Ascending aorta (tissue), 2 donors: ENCODE measurements around the gene KCNH2. TPM values are rescaled to one million over a fixed set of nuclear protein-coding genes. Genes with fewer than 3 reads are reported as not detected.

Experiments
- DNase-seq, 2 donors: peaks; one replicate each; pipeline ENCODE4 v3.0.0-alpha.2; 2019; ENCODE audit warnings: low spot score in 2 of 2
- H3K27ac ChIP-seq, 2 donors: fragments of 200-600 bp; sonication (generic); one replicate each; pipeline ENCODE4 v1.5.1; 2016 to 2017; ENCODE audit warnings: mild to moderate bottlenecking in 1 of 2
- H3K27me3 ChIP-seq: fragments of 200-600 bp; sonication (generic); one replicate; pipeline ENCODE4 v1.5.1; 2017
- H3K36me3 ChIP-seq, 2 donors: fragments of 200-600 bp; sonication (generic); one replicate each; pipeline ENCODE4 v1.5.1; 2016
- H3K4me1 ChIP-seq, 2 donors: fragments of 200-600 bp; sonication (generic); one replicate each; pipeline ENCODE4 v1.5.1; 2016 to 2017; ENCODE audit warnings: mild to moderate bottlenecking in 1 of 2
- H3K4me3 ChIP-seq, 2 donors: fragments of 200-600 bp; sonication (generic); one replicate each; pipeline ENCODE4 v1.5.1; 2016 to 2017; ENCODE audit warnings: mild to moderate bottlenecking in 1 of 2
- H3K9me3 ChIP-seq, 2 donors: fragments of 200-600 bp; sonication (generic); one replicate each; pipeline ENCODE4 v1.5.1; 2016
- intact Hi-C: fragments of 100-400 bp; cut with DNase I; formaldehyde crosslinking; loops from one replicate; pipeline ENCODE4 v1.15.1; 2023
- total RNA-seq: library from RNA; depleted of rRNA; stranded (reverse); fragments of >200 nt; gene quantifications from one replicate; pipeline ENCODE4 v1.1.0, GENCODE V29; 2016
- TF ChIP-seq, protein P1 (sequence below), 3 experiments: fragments of 200-600 bp in 2 of 3; fragments of 450-650 bp in 1 of 3; sonication (generic) in 2 of 3; IDR thresholded peaks; one replicate each; pipeline ENCODE4 v1.5.1; 2016 to 2019; ENCODE audit warnings: antibody characterized with exemption in 3 of 3, mild to moderate bottlenecking in 1 of 3, moderate library complexity in 1 of 3

Gene KCNH2
- total RNA-seq, 1 donor from 2014 or later, result not detected

DNA sequence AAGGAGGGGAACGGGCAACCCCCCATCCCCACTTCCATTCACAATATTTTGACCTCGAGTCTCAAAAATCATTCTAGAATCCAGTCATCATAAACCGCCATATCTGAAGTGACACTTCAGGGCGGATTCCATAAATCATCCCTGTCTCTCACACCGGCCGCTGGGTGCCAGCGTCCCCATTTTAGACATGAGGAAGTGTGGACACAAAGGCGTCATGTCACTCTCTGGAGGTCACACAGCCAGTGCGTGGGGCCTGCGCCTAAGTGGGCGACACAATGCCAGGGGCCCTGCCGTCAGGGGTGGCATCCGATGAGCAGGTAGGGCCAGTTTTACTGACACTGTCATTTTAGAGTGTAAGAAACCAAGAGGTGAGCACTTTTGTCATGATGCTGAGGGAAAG lies 19.5 kb downstream of the KCNH2 start:
- DNase-seq, result no peak
- intact Hi-C loops, result no loop called here
- no peak overlapping the region for H3K27ac ChIP-seq
- no peaks in the 10 kb centered on the region for H3K36me3 ChIP-seq
- H3K27me3 ChIP-seq, result no peaks in the 10 kb centered on the region
- peaks cover 3 to 7% of the 10 kb centered on the region in 2 donors for H3K4me1 ChIP-seq
- H3K9me3 ChIP-seq, result no peaks in the 10 kb centered on the region
- TF ChIP-seq, protein P1, sequence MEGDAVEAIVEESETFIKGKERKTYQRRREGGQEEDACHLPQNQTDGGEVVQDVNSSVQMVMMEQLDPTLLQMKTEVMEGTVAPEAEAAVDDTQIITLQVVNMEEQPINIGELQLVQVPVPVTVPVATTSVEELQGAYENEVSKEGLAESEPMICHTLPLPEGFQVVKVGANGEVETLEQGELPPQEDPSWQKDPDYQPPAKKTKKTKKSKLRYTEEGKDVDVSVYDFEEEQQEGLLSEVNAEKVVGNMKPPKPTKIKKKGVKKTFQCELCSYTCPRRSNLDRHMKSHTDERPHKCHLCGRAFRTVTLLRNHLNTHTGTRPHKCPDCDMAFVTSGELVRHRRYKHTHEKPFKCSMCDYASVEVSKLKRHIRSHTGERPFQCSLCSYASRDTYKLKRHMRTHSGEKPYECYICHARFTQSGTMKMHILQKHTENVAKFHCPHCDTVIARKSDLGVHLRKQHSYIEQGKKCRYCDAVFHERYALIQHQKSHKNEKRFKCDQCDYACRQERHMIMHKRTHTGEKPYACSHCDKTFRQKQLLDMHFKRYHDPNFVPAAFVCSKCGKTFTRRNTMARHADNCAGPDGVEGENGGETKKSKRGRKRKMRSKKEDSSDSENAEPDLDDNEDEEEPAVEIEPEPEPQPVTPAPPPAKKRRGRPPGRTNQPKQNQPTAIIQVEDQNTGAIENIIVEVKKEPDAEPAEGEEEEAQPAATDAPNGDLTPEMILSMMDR (IDR thresholded peaks at IDR 0.05), result no peak
- H3K4me3 ChIP-seq, result no peak overlapping the region

DNA sequence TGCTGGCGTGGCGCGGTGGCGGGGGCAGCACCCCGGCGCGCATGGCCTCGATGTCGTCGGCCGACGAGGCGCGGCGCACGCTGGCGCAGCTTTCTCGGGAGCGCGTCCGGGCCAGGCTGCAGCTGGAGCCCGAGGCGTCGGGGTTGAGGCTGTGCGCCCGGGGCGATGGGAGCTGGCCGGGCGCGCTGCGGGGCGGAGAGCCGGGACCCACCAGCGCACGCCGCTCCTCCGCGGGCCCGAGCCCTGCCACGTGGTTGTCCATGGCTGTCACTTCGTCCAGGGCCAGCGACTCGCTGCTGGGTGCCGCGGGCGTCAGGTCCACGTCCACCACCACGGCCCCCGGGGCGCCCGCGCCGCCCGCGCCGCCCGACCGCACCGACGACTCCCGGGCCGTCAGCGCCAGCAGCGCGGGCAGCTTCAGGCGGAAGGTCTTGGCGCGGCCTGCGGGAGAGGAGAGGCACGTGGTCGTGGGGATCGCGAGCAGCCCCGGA lies 20.0 kb downstream of the KCNH2 start:
- H3K9me3 ChIP-seq, result no peaks in the 10 kb centered on the region
- no peak for DNase-seq
- H3K27me3 ChIP-seq, result no peaks in the 10 kb centered on the region
- TF ChIP-seq, protein P1 (IDR thresholded peaks at IDR 0.05), result no peak
- H3K27ac ChIP-seq, result no peak overlapping the region
- H3K4me1 ChIP-seq, result peaks cover 3 to 7% of the 10 kb centered on the region in 2 donors
- H3K4me3 ChIP-seq, result no peak overlapping the region
- intact Hi-C loops, result no loop called here
- no peaks in the 10 kb centered on the region for H3K36me3 ChIP-seq

DNA sequence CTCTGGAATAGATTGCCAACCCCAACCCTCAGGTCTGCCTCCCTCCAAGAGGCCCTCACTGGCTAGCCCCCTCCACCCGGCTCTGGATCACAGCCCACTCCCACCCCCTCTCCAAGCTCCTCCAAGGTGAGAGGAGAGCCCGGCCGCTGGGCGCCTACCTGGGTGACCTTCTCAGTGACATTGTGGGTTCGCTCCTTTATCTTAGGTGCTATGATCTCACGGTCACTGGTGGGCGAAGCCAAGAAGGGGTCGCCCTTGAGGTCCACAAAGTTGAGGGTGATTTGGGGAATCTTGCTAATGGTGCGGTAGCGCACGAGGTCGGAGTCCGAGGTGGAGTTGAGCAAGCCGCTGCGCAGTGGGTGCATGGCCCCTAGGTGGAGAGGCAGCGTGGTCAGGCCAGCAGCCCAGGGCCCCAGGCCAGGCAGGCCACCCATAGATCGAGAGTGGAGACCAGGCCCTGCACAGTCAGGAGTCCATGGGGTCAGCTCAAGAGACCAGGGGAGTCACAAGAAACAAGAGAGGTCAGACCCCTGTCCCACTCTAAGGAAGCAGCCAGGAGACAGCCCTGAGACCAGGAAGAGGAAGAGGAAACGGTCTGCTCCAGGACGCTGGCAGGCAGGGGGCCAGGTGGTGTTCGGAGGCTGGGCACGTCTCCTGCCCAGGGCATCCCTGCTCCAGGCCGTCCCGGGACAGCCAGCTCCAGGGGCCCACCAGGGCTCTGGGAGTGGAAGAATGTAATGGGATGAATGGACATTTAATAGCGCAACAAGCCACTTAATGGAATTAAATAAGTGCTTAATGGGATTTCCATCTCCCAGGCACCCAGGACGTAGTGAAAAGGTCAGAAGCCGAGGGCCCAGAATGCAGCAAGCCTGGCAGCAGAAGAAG lies 20.7 kb downstream of the KCNH2 start:
- Histone ChIP-seq H3K4me1 (peaks cover 3 to 7% of the 10 kb centered on the region in 2 donors), H3K4me3 (no peak overlapping the region), H3K9me3 (no peaks in the 10 kb centered on the region), H3K27me3 (no peaks in the 10 kb centered on the region), H3K27ac (no peak overlapping the region), H3K36me3 (no peaks in the 10 kb centered on the region)
- intact Hi-C loops, result no loop called here
- TF ChIP-seq, protein P1 (IDR thresholded peaks at IDR 0.05), result no peak
- DNase-seq, result no peak

DNA sequence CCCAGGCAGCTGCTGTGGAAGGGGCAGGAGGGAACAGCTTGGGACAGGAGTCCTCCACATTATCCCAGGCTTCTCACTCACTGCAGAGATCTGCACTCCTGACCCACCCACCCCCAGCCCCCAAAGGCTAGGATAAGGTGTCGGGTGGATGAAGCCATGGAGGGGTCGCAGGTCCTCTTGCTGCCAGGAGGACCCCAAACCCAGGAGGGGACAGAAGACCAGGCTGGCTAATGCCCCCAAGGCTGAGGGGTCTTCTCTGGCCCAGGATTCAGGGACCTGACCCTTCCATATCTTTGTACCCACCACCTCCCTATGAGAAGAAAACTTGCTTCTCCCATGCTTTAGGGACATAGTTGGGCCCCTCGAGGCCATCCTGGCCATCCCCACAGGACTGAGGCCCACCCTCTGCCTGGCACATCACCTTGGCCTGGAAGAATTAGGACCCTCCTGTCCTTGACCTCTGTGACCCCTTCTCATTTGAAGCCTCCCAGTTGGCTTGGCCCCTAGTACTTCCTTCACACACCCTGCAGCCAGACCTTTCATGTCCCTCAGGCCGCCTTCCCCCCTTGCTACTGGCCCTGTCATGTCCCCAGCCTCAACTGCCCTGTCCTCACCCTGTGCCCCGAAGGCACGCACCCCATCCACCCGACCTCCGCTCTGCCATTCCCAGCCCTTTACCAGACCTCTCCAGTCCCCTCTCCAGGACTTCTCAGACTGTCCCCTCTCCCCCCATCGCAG lies 21.6 kb downstream of the KCNH2 start:
- intact Hi-C loops, result no loop called here
- H3K4me3 ChIP-seq, result no peak overlapping the region
- peaks cover 3 to 7% of the 10 kb centered on the region in 2 donors for H3K4me1 ChIP-seq
- no peak overlapping the region for H3K27ac ChIP-seq
- no peaks in the 10 kb centered on the region for H3K9me3 ChIP-seq
- no peaks in the 10 kb centered on the region for H3K36me3 ChIP-seq
- H3K27me3 ChIP-seq, result no peaks in the 10 kb centered on the region
- TF ChIP-seq, protein P1 (IDR thresholded peaks at IDR 0.05), result no peak
- DNase-seq, result no peak

DNA sequence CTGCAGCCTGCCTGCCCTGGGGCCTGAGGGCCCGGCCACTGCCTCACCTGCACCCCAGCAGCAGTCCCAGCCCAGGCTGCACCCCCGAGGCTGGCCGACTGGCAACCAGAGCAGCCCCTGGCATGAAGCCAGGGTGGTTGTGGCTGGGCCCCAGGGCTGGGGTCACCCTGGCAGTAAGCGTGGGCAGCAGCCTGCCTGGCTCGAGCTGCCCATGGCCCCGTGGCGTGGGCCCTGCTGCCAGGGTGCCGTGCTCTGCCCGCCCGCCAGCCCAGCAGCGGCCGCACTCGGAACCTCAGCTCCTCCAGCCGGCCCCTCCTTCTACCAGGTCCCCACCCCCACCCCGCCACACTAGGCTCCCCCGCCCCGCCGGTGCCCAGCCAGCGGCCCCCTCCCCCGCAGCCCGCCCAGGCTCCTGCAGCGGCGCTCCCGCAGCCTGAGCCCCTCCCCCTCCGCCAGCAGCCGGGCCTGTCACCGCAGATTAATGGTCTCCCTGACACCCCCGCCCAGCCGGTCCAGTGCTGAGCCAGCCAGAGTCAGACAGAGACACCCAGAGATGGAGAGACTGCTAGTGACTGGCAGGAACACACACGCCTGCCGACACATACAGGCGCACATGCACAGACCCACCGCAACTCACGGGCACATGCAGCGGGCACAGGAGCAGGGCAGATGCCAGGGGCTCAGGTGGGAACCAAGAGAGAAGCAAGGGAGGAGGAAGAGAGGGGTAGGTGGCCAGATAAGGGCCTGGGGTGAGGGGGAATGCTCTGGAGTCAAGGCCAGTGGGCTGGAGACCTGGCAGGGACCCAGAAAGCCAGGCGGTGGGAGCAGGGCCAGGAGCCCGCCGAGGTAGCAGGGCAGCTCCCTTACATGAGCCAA lies 22.4 kb downstream of the KCNH2 start:
- intact Hi-C loops, result no loop called here
- Histone ChIP-seq H3K36me3 (no peaks in the 10 kb centered on the region), H3K9me3 (no peaks in the 10 kb centered on the region), H3K4me3 (peak overlapping the region; percentile 21 to 48), H3K27ac (no peak overlapping the region), H3K4me1 (peaks cover 3 to 7% of the 10 kb centered on the region in 2 donors), H3K27me3 (no peaks in the 10 kb centered on the region)
- TF ChIP-seq, protein P1 (IDR thresholded peaks at IDR 0.05), result no peak
- DNase-seq, result no peak
